Common myeloid progenitor, CD34-positive (primary cell): Measurements from ENCODE around the gene COIL.

Experiments
- CTCF ChIA-PET: fragments of 350-600 bp; sonication (Branson Sonifier 250); formaldehyde crosslinking; loops from one replicate; lab custom pipeline; 2021; ENCODE audit warnings: antibody characterized with exemption; lab: Charles Lee
- POLR2A ChIA-PET: fragments of 350-600 bp; sonication (Branson Sonifier 250); formaldehyde crosslinking; loops from one replicate; lab custom pipeline; 2021; ENCODE audit warnings: antibody characterized with exemption; lab: Charles Lee
- DNase-seq, 3 donors: peaks; one replicate each; pipeline versions ENCODE4 v3.0.0 to v3.0.0-alpha.2; 2013
- H3K27ac ChIP-seq, 2 experiments: 1 replicate in 1 of 2; 2 replicates in 1 of 2; pipeline ENCODE4 v1.7.0; 2013; ENCODE audit warnings: inconsistent platforms in 2 of 2, low read length in 2 of 2, mild to moderate bottlenecking in 2 of 2, low read depth in 1 of 2, moderate library complexity in 1 of 2; ENCODE audit not compliant: severe bottlenecking in 2 of 2, insufficient read depth in 1 of 2, poor library complexity in 1 of 2
- H3K27me3 ChIP-seq, 5 experiments: replicated peaks in 2 of 5; 1 replicate in 3 of 5; 2 replicates in 2 of 5; pipeline versions ENCODE4 v1.6.1 to v1.7.0; 2013; ENCODE audit warnings: low read length in 4 of 5, mild to moderate bottlenecking in 2 of 5, moderate library complexity in 2 of 5, inconsistent platforms in 1 of 5; ENCODE audit not compliant: insufficient read depth in 5 of 5, control insufficient read depth in 4 of 5
- H3K36me3 ChIP-seq, 4 experiments: 1 replicate in 2 of 4; 2 replicates in 2 of 4; pipeline versions ENCODE4 v1.6.1 to v1.7.0; 2013; ENCODE audit warnings: low read length in 3 of 4, control low read depth in 1 of 4, mild to moderate bottlenecking in 1 of 4; ENCODE audit not compliant: control insufficient read depth in 4 of 4, insufficient read depth in 4 of 4
- H3K4me1 ChIP-seq, 4 experiments: 1 replicate in 3 of 4; 2 replicates in 1 of 4; pipeline versions ENCODE4 v1.6.1 to v1.7.1; 2013; ENCODE audit warnings: low read length in 3 of 4, mild to moderate bottlenecking in 3 of 4, control low read depth in 1 of 4, inconsistent platforms in 1 of 4, moderate library complexity in 1 of 4; ENCODE audit not compliant: control insufficient read depth in 4 of 4, insufficient read depth in 4 of 4; ENCODE audit errors: control extremely low read depth in 1 of 4
- H3K4me3 ChIP-seq, 7 experiments: 1 replicate in 4 of 7; 2 replicates in 3 of 7; pipeline versions ENCODE4 v1.5.1 to v1.7.0; 2013; ENCODE audit warnings: mild to moderate bottlenecking in 7 of 7, low read length in 6 of 7, moderate library complexity in 6 of 7, inconsistent platforms in 2 of 7, low read depth in 2 of 7, control low read depth in 1 of 7; ENCODE audit not compliant: insufficient read depth in 4 of 7, control insufficient read depth in 1 of 7; ENCODE audit errors: extremely low read depth in 1 of 7
- H3K9me3 ChIP-seq, 5 experiments: 1 replicate in 4 of 5; 2 replicates in 1 of 5; pipeline versions ENCODE4 v1.6.1 to v1.7.1; 2013; ENCODE audit warnings: low read length in 4 of 5, mild to moderate bottlenecking in 2 of 5, inconsistent platforms in 1 of 5, low read depth in 1 of 5, moderate library complexity in 1 of 5; ENCODE audit not compliant: control insufficient read depth in 4 of 5, insufficient read depth in 2 of 5; ENCODE audit errors: control extremely low read depth in 1 of 5
- WGBS: methylation state at CpG from one replicate; pipeline ENCODE4 v1.1.5; 2013; ENCODE audit not compliant: insufficient coverage; 5-methylcytosine and 5-hydroxymethylcytosine counted together

COIL gene

GRCh38 chr17:56930739-56931337, 30.0 kb downstream of the COIL start:
- H3K9me3 ChIP-seq = peaks cover 0 to 21% (median 4%) of the 10 kb centered on the region in 5 experiments
- CTCF ChIA-PET = no interaction called here
- POLR2A ChIA-PET = no interaction called here
- no CpG with 5 or more reads among the region's 2 CpGs for WGBS
- H3K27me3 ChIP-seq = no peaks in the 10 kb centered on the region
- peaks cover 3 to 21% (median 10%) of the 10 kb centered on the region in 4 experiments for H3K36me3 ChIP-seq
- H3K4me3 ChIP-seq = no peak overlapping the region
- no peak for DNase-seq
- no peak overlapping the region for H3K27ac ChIP-seq
- H3K4me1 ChIP-seq = no peaks in the 10 kb centered on the region

- ChIA-PET POLR2A (no interaction called here), CTCF (interaction anchor here (0.6 kb wide), 1 partner anchor 10 kb away, joined by 3 read pairs; no protein-coding TSS in a partner anchor)
- Histone ChIP-seq H3K4me1 (no peaks in the 10 kb centered on the region), H3K27me3 (no peaks in the 10 kb centered on the region), H3K4me3 (no peak overlapping the region), H3K27ac (no peak overlapping the region), H3K36me3 (peaks cover 3 to 11% (median 5%) of the 10 kb centered on the region in 4 experiments), H3K9me3 (peaks cover 0 to 21% (median 4%) of the 10 kb centered on the region in 5 experiments)
- peak in 2 of 3 donors; percentile 15 to 19 for DNase-seq
Observed at GRCh38 chr17:56929362-56929969, 31.4 kb downstream of the COIL start.

DNA sequence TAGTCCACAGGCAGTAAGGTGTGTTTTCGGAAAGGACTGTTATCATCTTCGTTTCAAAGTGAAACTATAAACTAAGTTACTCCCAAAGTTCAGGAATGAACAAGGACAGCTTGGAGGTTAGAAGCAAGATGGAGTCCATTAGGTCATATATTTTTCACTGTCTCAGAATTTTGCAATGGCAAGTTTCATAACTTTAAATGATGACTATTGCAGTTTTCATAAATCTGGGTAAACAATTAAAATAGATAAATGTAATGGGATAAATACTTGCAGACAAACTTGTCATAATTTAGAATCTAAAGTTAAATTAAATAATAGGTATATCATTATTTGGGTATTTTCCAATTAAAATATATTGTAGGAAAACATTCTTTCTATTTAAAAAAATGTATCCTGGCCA, 32.3 kb downstream of the COIL start:
- H3K9me3 ChIP-seq = peaks cover 0 to 21% (median 4%) of the 10 kb centered on the region in 5 experiments
- H3K4me3 ChIP-seq = no peak overlapping the region
- peaks cover 0 to 4% (median 1%) of the 10 kb centered on the region in 4 experiments for H3K36me3 ChIP-seq
- H3K27ac ChIP-seq = no peak overlapping the region
- CTCF ChIA-PET = no interaction called here
- POLR2A ChIA-PET = no interaction called here
- WGBS = 100% methylated on average over 2 of the region's 2 CpGs
- DNase-seq = no peak
- no peaks in the 10 kb centered on the region for H3K27me3 ChIP-seq
- H3K4me1 ChIP-seq = no peaks in the 10 kb centered on the region

DNA sequence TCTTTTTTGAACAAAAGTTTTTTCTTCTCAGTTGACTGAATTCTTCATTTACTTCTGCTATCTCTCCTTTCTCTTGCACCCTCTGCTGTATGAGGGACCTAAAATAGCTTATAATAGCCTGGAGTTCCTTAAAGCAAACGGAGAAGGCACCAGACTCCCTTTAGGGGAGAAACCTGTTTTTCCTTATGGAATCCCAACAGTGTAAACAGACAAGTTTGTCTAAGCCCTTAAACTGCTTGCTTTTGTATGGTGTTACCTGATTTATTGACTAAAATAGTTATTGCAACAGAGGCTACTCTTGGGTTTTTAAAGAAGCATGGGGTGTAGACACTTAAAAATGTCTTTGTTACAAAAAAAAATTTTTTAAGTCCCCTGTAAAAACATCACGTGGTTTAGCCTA, 34.1 kb downstream of the COIL start:
- Histone ChIP-seq H3K27me3 (no peaks in the 10 kb centered on the region), H3K4me3 (no peak overlapping the region), H3K4me1 (no peaks in the 10 kb centered on the region), H3K27ac (no peak overlapping the region), H3K36me3 (no peaks in the 10 kb centered on the region), H3K9me3 (peaks cover 0 to 17% (median 4%) of the 10 kb centered on the region in 5 experiments)
- DNase-seq = no peak
- CTCF ChIA-PET = no interaction called here
- WGBS = 89% methylated on average over 2 of the region's 2 CpGs
- POLR2A ChIA-PET = interaction anchor here (0.6 kb wide), 1 partner anchor 117 kb away, joined by 4 read pairs; no protein-coding TSS in a partner anchor

DNA sequence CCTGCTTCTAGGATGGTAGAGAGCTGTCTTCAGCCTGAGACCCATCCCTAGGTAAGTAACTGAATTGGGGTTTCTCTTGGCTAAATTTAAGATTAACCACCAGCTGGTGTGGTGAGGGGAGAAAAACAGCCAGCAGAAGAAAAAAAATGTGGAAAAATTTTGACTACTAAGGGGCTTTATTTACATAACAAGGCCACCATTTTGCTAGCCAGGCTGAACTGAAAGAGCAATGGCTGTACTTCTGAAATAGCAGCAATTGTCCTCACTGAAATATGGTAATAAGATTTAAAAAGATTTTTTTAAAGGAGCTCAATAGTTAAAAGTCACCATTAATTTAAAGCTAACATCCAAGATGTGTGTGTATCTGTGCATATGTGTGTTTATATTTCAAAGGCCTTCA, 34.6 kb downstream of the COIL start:
- CTCF ChIA-PET = no interaction called here
- Histone ChIP-seq H3K4me3 (no peak overlapping the region), H3K36me3 (no peaks in the 10 kb centered on the region), H3K9me3 (peaks cover 0 to 16% (median 4%) of the 10 kb centered on the region in 5 experiments), H3K27me3 (no peaks in the 10 kb centered on the region), H3K27ac (no peak overlapping the region), H3K4me1 (no peaks in the 10 kb centered on the region)
- POLR2A ChIA-PET = interaction anchor here (0.6 kb wide), 1 partner anchor 118 kb away, joined by 4 read pairs; no protein-coding TSS in a partner anchor
- no peak for DNase-seq

DNA sequence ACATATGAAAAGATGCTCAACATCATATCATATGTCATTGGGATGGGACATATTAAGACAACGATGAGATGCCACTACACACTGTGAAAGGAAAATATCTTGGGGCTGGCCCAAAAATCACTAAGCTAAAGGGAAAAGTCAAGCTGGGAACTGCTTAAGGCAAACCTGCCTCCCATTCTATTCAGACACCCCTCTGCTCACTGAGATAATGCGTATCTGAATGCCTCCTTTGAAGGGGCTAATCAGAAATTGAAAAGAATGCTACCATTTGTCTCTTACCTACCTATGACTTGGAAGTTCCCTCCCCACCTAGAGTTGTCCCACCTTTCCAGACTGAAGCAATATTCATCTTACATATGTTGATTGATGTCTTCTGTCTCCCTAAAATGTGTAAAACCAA, 35.8 kb downstream of the COIL start:
- POLR2A ChIA-PET = no interaction called here
- Histone ChIP-seq H3K9me3 (peaks cover 0 to 6% (median 4%) of the 10 kb centered on the region in 5 experiments), H3K27me3 (no peaks in the 10 kb centered on the region), H3K27ac (no peak overlapping the region), H3K4me1 (no peaks in the 10 kb centered on the region), H3K4me3 (no peak overlapping the region), H3K36me3 (no peaks in the 10 kb centered on the region)
- WGBS = no CpG with 5 or more reads among the region's 2 CpGs
- DNase-seq = no peak
- CTCF ChIA-PET = interaction anchor here (0.7 to 1.6 kb wide), 2 partner anchors 17 to 32 kb away, joined by 3 read pairs; no protein-coding TSS in a partner anchor

- Histone ChIP-seq H3K9me3 (peaks cover 0 to 3% (median 0%) of the 10 kb centered on the region in 5 experiments), H3K4me3 (no peak overlapping the region), H3K36me3 (no peaks in the 10 kb centered on the region), H3K27ac (no peak overlapping the region), H3K27me3 (no peaks in the 10 kb centered on the region), H3K4me1 (peaks cover 2 to 15% (median 5%) of the 10 kb centered on the region in 4 experiments)
- no peak for DNase-seq
- no CpG with 5 or more reads among the region's 1 CpG for WGBS
- ChIA-PET POLR2A (no interaction called here), CTCF (no interaction called here)
Observed at GRCh38 chr17:56919717-56920116, 41.1 kb downstream of the COIL start.
